K562 (cell line): ENCODE data around the gene SLC26A11. TPM values are rescaled to one million over a fixed set of nuclear protein-coding genes. Genes with fewer than 3 reads are reported as not detected.
A peak's percentile ranks its signal among the peaks of the same experiment; 100 is the strongest.

Source experiments
- CBX8 ChIP-seq: fragments of 200-600 bp; sonication (generic); IDR thresholded peaks from 2 replicates; pipeline ENCODE4 v1.6.1; 2012; ENCODE audit warnings: borderline replicate concordance, mixed run types, low read depth, mild to moderate bottlenecking, moderate library complexity, mixed read lengths, low read length, control low read depth, inconsistent platforms; ENCODE audit not compliant: poor library complexity, severe bottlenecking; ENCODE audit errors: extremely low read depth
- E2F1 ChIP-seq: sonication (generic); formaldehyde crosslinking; IDR thresholded peaks from 2 replicates; pipeline ENCODE4 v1.8.1; 2023; ENCODE audit warnings: mild to moderate bottlenecking, missing genetic modification reagents, moderate library complexity
- GABPA ChIP-seq: fragments of 200-800 bp; sonication (Bioruptor generic); conservative IDR thresholded peaks from 2 replicates; pipeline ENCODE4 v1.6.1; 2016; ENCODE audit warnings: low read depth, missing genetic modification characterization, missing compliant biosample characterization
- PHB2 ChIP-seq: fragments of 450-650 bp; IDR thresholded peaks from 2 replicates; pipeline ENCODE4 v1.6.1; 2017; ENCODE audit warnings: low read depth
- PKNOX1 ChIP-seq: fragments of 450-650 bp; IDR thresholded peaks from 2 replicates; pipeline ENCODE4 v1.6.1; 2016
- SFPQ ChIP-seq: fragments of 200-400 bp; formaldehyde crosslinking; IDR thresholded peaks from 2 replicates; pipeline ENCODE4 v1.6.1; 2017; ENCODE audit warnings: mild to moderate bottlenecking, low read depth, low read length, moderate library complexity
- YY1 ChIP-seq, 3 experiments: IDR thresholded peaks; 2 replicates each; pipeline ENCODE4 v1.6.1; 2011; ENCODE audit warnings: low read length in 2 of 3, mild to moderate bottlenecking in 2 of 3, moderate library complexity in 2 of 3, borderline replicate concordance in 1 of 3, control low read depth in 1 of 3, low read depth in 1 of 3; ENCODE audit not compliant: insufficient read depth in 3 of 3, insufficient replicate concordance in 2 of 3, control insufficient read depth in 1 of 3, insufficient read length in 1 of 3; ENCODE audit errors: extremely low read depth in 1 of 3
- ZFX ChIP-seq: sonication (generic); formaldehyde crosslinking; IDR thresholded peaks from 2 replicates; pipeline ENCODE4 v1.8.0; 2022; ENCODE audit warnings: mild to moderate bottlenecking, missing genetic modification reagents, moderate library complexity
- ZNF318 ChIP-seq, 2 experiments: fragments of 450-650 bp; IDR thresholded peaks; 2 replicates each; pipeline ENCODE4 v1.6.1; 2016; ENCODE audit warnings: mild to moderate bottlenecking in 2 of 2, borderline replicate concordance in 1 of 2, low read depth in 1 of 2, moderate library complexity in 1 of 2
- polyA plus RNA-seq, 8 experiments: library from polyadenylated mRNA; depleted of rRNA in 4 of 8; stranded (reverse) in 5 of 8; unstranded in 3 of 8; fragments of >200 nt; fragmentation: Nextera tagmentation in 2 of 8; fragmentation: Illumina TruSeq in 1 of 8; extraction: Ambion mirVana in 2 of 8; extraction: Trizol in 1 of 8; gene quantifications; 2 replicates each; pipeline versions ENCODE4 v1.2.1 to v1.2.3, GENCODE V29; 2011 to 2014; ENCODE audit warnings: inconsistent platforms in 1 of 8, missing spikeins in 1 of 8
- total RNA-seq, 7 experiments: library from RNA; depleted of rRNA in 6 of 7; stranded (reverse); fragments of >200 nt in 6 of 7; fragmentation: Illumina TruSeq in 2 of 7; extraction: Trizol in 2 of 7; gene quantifications; 2 replicates each; pipeline versions ENCODE4 v1.2.1 to v1.2.3, GENCODE V29; 2011 to 2021; ENCODE audit warnings: low replicate concordance in 1 of 7

SLC26A11 gene
- total and polyA plus RNA-seq, 9 of the 15 experiments (the other 6 are each of a cell fraction or from before 2014, with no cell fraction given): 0.06 to 3.1 (median 1.2) TPM; not detected in 1

GRCh38 chr17:80219013-80219762 lies 1.0 kb upstream of the SLC26A11 start (continued):
- TF ChIP-seq ZNF318 (IDR thresholded peaks at IDR 0.05; ENCODE audit: borderline replicate concordance in 1 of 2, low read depth in 1 of 2) (peak in 1 of 2 experiments; percentile 64; a peak in 1 of 4 replicates), E2F1 (no peak), PHB2 (no peak), SFPQ (no peak), GABPA (tag) (peak; percentile 82), YY1 (IDR thresholded peaks at IDR 0.05; ENCODE audit: borderline replicate concordance in 1 of 3, control insufficient read depth in 1 of 3, extremely low read depth in 1 of 3, insufficient read depth in 3 of 3, insufficient read length in 1 of 3, insufficient replicate concordance in 2 of 3, low read depth in 1 of 3, low read length in 2 of 3) (no peak), ZFX (peak; percentile 80), PKNOX1 (peak; percentile 80), CBX8 (no peak)
